ACHN (cell line): Measurements from ENCODE around the gene MYO15A.
"Not testable (repeated sequence)": the region's sequence is repeated elsewhere in the genome, so short reads cannot be mapped to it uniquely, and the experiment has no call there.

Experiments
- DNase-seq: peaks from one replicate; pipeline ENCODE4 v3.0.0-alpha.2; 2015
- in situ Hi-C: cut with HindIII; loops from 2 replicates; pipeline ENCODE4 v1.10.0; 2017; ENCODE audit warnings: low sequenced_read_pairs, low pct_ligation_motif_present, low pct_unique_long_range_greater_than_20kb

The MYO15A gene

DNA sequence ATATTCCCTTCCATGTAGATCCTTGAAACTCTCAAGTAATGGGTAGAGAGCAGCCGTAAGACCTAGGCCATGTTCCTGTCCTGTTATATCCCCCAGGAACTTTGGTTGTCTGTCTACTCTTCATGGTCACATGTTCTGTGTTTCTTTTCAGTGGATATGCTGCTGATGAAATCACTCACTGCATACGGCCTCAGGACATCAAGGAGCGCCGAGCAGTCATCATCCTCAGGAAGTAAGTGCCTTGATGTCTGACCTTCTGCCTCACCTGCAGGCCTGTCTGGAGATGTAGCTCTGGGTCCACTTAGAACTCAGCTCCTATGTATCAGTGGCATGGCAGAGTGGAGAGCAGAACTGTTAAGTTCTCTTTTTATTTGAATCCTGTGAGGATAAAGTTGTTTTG, 86.2 kb downstream of the MYO15A start:
- in situ Hi-C loops, result no loop called here
- DNase-seq, result no peak

DNA sequence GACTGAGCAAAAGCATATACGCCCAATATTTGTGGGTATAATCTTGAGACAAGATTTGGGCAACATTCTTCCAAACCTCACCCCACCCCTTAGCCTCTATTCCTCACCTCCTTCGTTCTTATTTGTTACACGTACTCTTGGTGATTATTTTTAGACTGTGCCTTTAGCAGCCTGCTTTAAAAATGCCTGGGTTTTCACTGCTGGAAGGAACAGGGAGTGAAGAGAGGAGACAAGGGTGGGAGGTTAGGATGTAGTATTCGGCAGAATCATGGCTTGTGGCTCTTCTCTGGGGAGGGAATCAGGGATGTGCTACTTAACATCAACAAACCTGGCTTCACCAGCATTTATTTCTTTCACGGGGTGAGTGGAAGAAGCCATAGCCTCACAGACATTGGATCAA, 86.7 kb downstream of the MYO15A start:
- in situ Hi-C loops, result no loop called here
- no peak for DNase-seq

DNA sequence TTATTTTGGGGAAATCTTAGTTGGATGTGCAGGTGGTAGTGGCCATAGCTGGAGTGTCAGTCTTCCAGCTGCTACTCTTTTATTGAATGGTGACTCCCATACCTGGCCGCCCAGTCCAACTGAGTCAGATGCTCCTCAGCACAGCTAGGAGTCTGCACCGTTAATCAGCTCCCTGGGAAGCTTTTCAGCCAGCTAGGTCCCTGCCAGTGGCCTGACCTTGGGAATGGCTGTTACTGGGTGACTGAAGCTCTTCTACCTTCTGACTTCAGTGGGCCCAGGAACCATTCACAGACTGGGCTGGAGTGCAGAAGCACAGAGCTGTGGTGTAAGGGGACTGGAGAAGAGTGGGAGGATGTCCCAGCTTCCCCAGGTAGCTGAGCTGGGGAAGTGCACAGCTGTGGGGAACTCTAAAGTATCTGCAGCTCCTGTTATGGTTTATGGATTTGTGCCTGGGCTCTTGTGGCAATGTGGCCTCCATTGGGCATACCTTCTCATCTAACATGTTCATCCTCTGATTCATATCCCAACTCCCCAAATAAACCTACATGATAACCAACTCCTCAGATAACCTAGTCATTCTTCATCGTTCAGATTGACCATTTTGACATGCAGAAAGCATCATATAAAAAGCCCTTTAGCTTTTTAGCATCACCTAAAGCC, 89.1 kb downstream of the MYO15A start:
- DNase-seq, result no peak
- in situ Hi-C loops, result no loop called here

DNA sequence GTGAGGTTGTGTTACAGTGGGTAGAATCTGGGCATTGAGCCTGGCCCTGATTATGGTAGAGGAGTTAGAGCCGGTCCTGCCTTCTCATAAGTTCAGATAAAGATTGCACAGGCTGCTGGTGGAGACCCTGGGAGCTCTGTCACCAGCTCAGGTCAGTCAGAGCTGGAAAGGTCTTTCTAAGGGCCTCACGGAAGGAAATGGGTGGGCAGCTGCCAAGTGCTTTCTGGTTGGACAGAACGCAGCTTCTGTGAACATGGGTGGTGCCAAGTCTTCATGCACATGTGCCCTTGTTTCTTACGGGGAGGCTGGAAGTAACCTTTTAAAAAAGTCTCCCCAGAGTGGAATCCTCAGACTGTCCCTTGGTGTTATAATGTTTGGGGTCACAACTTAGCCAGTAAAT, 90.0 kb downstream of the MYO15A start:
- in situ Hi-C loops, result no loop called here
- no peak for DNase-seq

DNA sequence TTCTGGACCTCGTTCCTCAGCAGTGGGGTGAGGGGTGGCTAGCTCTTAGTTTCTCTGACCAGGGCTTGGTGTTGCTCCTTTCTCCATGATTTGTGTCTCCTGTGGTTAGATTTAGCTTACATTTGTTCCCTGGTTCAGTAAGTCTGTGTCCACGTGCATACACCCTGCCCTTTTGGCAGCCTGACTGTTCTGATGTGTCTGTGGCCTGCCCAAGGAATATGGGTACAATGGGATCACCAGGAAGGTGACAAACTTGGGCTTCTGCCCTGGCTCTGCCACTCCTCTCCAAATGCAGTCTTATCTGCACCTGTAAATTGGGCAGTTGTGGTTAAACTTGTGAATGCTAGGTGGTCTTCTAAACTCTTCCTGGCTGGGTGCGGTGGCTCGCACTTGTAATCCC, 92.6 kb downstream of the MYO15A start:
- DNase-seq, result no peak
- in situ Hi-C loops, result no loop called here

DNA sequence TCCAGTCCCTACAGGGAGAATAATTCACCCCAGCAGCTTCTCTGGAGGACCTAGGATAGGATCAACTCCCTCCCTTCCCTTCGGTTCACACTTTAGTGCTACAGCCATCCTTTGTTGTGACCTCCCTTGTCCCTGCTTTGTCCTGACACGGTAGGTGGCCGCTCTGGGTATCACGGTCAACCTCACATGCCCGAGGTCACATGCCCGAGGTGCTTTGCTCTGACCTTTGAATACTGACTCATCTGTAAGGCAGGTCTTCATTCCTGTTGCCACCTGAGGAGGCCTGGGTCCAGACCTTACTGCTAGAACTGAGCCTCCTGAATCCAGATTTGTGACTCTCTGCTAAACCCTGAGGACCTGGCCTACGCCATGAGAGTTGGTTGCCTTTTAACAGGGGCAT, 94.8 kb downstream of the MYO15A start:
- in situ Hi-C loops, result no loop called here
- DNase-seq, result no peak

DNA sequence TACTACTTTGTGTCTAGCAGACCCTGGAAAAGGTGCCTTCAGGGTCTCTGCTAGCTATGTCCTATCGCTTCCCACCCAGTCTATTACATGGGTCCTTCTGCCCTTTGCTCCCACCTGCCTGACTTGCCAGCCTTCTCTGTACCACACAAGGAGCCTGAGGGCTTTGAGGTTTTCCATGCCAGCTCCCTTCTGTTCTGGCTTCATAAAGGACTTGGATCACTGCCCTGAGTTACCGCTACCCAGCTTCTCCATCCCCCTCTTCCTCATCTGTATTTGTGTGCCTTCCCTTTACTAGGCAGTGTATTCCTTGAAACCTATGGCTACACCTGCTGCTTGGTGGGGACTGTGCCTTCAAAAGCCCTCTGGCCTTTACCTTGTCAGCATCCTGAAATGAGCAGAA, 97.3 kb downstream of the MYO15A start:
- in situ Hi-C loops, result no loop called here
- no peak for DNase-seq

DNA sequence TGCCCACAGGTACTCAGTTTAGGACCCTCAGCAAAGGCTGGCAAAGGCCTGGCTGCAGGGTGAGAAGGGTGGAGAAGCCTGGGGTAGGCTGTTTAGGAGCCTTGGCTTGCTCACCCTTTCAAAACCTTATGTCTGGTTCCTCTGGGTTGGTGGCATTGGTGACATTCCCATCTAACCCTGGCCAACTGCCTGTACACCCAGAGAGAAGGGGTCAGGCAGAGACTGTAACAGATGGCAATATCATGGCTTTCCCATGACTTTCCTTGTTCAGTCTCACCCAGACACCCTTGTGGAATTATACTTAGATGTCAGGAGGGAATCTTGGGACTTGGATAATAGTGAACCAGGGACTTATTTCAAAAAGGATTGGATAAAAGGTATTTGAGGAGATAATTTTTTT, 98.4 kb downstream of the MYO15A start:
- DNase-seq, result no peak
- in situ Hi-C loops, result no loop called here

DNA sequence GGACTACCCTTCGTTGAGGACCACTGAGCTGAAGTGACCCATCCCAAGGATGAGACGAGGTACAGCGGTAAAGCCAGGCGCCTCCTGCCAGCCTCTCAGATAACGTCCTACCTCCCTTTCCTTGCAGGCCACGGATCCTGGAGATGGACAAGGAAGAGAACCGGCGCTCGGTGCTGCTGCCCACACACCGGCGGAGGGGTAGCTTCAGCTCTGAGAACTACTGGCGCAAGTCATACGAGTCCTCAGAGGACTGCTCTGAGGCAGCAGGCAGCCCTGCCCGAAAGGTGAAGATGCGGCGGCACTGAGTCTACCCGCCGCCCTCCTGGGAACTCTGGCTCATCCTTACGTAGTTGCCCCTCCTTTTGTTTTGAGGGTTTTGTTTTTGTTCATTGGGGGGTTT, 99.5 kb downstream of the MYO15A start:
- DNase-seq, result no peak
- in situ Hi-C loops, result no loop called here

DNA sequence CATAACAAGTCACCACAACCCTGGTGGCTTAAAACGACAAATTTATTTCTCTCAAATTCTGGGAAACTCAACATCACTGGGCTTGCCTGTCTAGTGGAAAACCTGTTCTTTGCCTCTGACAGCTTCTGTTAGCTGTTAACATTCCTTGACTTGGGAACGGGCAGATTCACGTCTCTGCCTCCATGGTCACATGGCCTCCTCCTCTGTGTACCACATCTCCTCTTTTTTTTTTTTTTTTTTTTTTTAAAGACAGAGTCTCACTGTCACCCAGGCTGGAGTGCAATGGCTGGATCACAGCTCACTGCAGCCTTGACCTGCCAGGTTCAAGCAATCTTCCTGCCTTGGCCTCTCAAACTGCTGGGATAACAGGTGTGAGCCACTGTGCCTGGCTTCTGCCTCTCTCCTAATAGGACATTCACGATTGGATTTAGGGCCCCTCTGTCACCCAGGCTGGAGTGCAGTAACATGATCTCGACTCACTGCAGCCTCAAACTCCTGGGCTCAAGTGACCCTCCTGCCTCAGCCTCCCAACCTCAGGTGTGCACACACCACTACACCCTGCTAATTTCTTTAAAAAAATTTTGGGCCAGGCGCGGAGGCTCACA, 105.2 kb downstream of the MYO15A start:
- in situ Hi-C loops, result no loop called here
- DNase-seq, result no peak

DNA sequence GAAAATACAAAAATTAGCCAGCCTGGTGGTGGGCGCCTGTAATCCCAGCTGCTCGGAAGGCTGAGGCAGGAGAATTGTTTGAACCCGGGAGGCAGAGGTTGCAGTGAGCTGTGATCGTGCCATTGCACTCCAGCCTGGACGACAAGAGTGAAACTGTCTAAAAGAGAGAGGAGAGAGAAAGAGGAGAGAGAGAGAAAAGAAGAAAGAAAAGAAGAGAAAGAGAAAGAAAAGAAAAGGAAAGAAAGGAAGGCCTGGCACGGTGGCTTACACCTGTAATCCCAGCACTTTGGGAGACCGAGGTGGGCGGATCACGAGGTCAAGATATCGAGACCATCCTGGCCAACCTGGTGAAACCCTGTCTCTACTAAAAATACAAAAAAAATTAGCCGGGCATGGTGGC, 108.3 kb downstream of the MYO15A start:
- in situ Hi-C loops, result not testable (repeated sequence)

DNA sequence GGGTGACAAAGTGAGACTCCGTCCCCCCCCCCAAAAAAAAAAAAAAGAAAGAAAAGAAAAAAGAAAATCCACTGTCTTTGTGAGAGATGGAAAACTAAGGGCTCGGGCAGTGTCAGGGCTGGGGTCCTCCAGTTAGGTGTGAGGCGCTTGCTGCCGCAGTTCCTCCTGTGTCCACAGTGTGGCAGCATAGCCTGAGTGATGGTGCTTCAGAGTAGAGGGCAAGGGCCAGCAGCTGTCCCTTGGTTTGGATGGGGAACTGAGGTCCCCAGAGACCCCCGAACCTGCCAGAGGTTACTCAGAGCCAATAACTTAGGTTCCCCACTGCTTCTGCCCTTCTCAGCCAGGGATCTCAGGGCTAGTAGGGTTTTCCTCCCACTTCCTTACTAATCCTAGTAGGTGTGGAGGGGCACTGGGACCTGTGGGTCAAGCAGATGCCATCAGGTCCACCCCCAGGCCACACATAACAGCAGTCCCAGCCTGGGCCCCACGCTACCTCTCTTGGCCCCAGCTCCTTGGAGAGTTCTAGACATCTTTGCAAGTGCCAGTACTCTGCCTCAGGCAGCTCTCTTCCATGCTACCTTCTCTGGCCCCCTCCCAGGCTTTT, 109.0 kb downstream of the MYO15A start:
- DNase-seq, result peak; percentile 73
- in situ Hi-C loops, result no loop called here

More for the DNA sequence above, 108.3 kb downstream of the MYO15A start:
- not testable (repeated sequence) for DNase-seq

DNA sequence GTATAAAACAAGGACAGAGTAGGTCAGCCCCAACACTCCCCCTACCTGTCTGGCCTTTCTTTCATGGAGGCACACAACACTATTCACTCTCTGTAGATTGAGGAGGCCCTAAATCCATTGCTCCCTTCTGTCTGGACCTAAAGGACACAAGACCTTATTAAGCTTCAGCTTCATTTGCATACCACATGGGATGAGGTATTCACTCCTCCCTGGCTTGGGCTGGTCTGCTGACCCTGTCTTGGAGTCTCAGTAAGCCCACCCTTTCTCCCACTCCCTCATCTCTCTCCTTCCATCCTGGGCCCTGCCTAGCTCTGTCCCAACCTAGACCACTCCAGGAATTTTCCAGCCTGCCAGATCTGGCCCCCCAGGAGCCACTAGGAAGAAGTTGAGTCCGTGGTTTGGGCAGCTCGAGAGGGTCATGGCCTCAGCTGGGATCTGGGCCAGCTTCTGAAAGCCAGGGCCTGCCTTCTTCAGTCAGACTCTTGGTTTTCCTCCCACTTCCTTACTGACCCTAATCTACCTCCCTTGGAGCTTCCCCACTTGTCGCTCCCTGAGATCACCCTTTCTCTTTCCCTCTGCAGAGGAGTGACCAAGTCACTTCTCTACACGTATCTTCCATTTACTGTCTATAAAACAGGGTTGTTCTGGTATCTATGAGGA, 110.3 kb downstream of the MYO15A start:
- peak; percentile 37 for DNase-seq
- in situ Hi-C loops, result no loop called here

DNA sequence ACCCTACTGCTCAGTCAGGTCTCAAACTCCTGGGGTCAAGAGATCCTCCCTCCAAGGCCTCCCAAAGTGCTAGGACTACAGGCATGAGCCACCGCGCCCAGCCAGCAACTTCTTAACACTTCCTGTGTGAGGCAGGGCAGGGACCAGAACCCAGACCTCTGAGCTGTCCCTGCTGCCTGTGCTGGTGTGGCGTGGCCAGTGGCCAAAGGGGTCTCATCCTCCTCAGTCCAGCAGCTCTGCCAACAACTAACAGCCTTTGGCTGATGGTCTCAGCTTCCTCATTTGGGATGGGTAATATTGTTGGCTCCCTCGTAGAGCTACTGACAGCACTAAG, 115.5 kb downstream of the MYO15A start:
- DNase-seq, result no peak
- in situ Hi-C loops, result no loop called here

DNA sequence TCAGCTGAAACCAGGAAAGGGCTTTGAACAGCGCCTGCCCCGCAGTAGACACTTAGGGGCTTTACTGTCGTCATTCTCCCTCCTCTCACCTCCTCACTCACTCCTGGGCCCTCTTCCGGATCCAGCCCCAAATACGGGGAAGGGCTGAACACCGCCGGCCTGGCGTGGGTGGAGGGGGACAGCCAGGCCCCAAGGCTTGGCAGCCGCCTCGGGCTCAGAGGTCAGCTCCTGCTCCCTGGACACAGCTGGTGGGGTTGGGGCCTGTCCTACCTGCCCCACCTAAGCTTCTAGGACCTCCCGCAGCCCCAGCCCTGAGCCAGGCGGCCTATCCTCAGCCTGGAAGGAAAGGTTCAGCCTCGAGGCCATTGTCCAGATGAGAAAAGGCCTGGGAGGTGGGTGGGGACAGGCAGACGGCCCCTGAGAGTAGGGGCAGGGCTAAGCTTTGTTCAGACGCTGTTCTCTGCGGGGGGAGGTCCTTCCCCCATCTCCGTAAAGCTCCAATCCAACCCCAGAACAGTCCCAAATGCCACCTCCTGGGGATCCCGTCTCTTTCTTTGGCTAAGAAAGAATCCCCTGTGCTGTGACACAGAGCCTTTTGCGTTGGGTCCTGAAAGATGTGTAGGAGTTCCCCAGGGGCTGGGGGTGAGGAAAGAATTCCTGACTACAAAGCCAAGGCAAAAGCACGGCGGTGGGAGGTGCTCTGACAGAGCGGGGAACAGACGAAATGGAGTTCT, 116.0 kb downstream of the MYO15A start:
- in situ Hi-C loops, result no loop called here

DNA sequence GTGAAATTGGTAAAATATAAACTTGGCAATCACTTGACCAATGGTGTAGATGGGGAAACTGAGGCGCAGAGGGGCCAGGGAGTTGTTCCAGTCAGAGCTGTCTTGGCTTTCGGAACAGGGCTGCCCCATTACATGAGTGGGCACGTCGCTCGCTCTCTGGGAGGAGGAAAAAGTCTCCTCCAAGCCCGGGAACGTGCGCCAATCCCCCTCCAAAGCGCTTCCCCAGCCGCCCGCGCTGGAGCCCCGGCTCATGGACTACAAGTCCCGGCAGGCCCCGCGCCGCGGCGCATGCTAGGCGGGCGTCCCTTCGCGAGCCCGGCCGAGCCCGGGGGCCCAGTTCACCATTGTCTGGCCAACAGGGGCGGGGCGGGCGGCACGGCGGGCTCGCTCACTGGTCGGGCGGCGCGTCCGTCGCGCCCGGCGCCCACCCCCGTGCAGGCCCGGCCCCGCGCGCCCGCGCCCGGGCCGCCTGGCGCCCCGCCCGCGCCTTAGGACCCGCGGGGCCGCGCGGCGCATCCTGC, 116.6 kb downstream of the MYO15A start, which contains the start of gene LLGL1:
Gene LLGL1 (plus strand): TSS at position 515 of the 521 bp plus-strand sequence. CDS start 48 bp downstream, outside the sequence.
- DNase-seq, result peak; percentile 95
- in situ Hi-C loops, result no loop called here

More for the DNA sequence above, 116.0 kb downstream of the MYO15A start:
- no peak for DNase-seq

DNA sequence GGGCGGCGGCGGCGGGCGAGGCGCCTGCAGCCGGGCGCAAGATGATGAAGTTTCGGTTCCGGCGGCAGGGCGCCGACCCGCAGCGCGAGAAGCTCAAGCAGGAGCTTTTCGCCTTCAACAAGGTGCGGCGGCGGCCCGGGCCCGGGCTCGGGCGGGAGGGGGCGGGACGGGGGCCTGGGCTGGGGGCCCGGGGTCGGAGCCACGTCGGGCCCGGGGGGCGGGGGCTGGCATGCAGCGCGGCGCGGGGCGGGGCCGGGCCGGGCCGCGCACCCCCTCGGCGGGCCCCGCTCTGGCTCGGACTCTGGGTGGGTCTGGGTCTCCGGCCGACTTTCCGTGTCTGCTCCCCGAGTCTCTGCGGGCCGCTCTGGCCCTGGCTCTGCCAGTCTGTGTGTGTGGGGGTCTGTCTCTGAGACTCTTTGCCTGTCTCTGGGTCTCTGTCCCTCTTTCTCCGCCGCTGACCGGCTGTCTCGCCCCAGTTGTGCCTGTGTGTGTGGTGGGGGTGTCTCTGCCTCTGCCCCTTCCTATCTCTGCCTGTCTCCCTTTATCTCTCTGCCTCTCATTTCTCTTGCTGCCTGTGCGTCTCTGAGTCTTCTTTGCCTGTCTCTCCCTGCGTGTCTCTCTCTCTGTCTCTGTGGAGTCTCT, 117.2 kb downstream of the MYO15A start:
- no peak for DNase-seq
- in situ Hi-C loops, result no loop called here

DNA sequence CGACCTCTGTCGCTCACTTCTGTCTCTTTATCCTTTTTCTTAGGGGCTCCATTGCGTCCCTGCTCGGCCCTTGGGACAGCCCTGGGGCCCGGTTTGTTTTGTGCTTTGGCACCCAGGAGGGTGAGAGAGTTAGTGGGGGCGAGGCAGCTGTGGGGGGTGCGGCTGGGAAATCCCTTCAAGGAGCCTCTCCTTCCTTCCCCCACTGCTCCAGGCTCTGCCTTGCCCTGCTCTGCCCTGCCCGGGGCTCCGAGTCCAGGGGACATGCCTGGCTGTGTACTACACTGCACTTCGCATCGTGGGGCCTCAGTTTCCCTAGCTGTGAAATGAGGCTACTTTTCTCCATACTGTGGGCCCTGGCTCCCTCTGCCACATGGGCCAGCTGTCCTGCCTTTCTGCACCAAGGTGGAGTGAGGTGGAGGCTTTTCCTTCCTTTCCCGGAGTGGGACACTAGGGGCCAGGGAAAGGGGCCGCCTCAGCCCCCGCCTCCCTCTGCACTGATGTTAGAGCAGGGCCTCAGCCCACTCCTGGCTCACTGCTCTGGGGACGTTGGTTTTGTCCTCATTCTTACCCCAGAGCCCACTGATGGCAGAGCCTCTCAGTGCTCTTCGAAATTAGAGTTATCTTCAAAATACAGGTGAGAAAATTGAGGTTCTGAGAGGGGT, 117.9 kb downstream of the MYO15A start:
- in situ Hi-C loops, result no loop called here
- DNase-seq, result no peak
